ENCODE results near the gene FHOD3.

Gene FHOD3

DNA sequence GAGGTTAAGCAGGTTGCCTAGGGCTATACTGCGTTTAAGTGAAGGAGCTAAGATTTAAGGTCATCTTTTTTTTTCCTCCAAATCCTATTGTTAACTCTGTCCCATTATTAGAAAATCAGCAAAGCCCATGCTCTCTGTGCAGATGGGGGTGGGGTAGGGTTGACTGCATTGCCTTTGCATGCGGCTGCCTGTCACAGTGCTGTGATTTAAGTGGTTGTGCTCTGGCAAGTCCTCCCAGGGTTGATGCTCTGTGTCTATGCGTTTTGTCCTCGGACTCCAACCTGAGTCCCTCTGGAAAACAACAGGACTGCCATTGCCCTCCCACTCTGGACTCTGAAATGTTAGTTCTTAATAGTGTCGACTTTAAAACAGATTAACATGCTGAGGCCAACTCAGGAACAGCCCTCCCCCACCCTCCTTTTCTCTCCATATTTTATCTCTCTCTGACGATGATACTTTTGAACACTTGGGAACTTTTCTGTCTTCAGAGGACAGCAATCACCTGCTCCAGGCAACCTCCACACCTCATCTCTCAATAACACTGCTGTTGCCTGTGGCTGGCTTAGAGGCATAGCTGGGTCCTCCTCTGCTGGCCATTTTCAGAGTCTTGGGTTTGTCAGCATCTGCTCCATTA lies 5.8 kb downstream of the FHOD3 start:
- no peaks in the 10 kb centered on the region for H3K36me3 ChIP-seq (ENCODE audit: insufficient read depth, low read length)
- no peak overlapping the region for H3K9ac ChIP-seq (ENCODE audit: low read depth, low read length)
- no peaks in the 10 kb centered on the region for H3K9me3 ChIP-seq (ENCODE audit: control insufficient read depth, insufficient read depth, low read length)
- H3K4me1 ChIP-seq (ENCODE audit: insufficient read depth, low read length) = no peaks in the 10 kb centered on the region

DNA sequence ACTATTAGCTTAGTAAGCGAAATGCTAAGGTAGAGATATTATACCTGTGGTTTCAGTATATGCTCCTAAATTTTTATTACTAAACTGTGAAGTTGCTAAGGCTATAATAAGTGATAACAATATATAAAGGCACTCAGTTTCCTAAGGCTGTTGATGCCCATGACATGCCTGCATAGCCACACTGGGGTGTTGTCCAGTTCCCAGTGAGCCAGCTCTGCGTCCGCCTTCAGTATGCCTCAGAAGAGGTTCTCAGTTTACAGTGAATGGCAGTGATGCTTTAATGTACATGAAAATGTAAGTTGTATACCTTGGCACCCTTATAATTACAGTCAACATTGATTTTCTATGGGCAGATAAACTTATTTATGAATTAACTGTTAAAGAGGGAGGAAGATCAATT lies 7.2 kb downstream of the FHOD3 start:
- no peaks in the 10 kb centered on the region for H3K9me3 ChIP-seq (ENCODE audit: control insufficient read depth, insufficient read depth, low read length)
- H3K36me3 ChIP-seq (ENCODE audit: insufficient read depth, low read length) = no peaks in the 10 kb centered on the region

DNA sequence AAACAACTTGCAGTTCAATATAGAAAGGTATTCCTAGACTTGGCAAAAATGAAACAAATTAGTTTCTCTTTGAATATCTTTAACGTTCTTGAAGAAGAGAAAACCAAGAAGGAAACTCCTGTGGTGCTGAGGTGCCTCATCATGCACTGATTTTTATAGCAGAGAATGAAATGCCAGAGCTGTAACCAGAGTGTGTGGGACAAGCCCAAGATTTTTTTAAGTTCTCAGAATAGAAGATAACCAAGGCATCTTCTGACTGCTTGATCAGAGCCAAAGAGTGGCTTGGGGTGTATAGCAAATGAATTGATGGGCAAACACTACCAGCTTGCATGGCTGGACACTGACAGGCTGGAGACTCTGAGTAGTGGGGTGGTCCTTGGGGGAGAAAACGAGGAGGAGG lies 7.9 kb downstream of the FHOD3 start:
- Histone ChIP-seq H3K36me3 (ENCODE audit: insufficient read depth, low read length) (no peaks in the 10 kb centered on the region), H3K9ac (ENCODE audit: low read depth, low read length) (no peak overlapping the region), H3K9me3 (ENCODE audit: control insufficient read depth, insufficient read depth, low read length) (no peaks in the 10 kb centered on the region), H3K4me1 (ENCODE audit: insufficient read depth, low read length) (peaks cover 9% of the 10 kb centered on the region; the same call in 1 of the 2 replicates)

More for the DNA sequence above, 7.2 kb downstream of the FHOD3 start:
- Histone ChIP-seq H3K4me1 (ENCODE audit: insufficient read depth, low read length) (peaks cover 9% of the 10 kb centered on the region; the same call in 1 of the 2 replicates), H3K9ac (ENCODE audit: low read depth, low read length) (no peak overlapping the region)

DNA sequence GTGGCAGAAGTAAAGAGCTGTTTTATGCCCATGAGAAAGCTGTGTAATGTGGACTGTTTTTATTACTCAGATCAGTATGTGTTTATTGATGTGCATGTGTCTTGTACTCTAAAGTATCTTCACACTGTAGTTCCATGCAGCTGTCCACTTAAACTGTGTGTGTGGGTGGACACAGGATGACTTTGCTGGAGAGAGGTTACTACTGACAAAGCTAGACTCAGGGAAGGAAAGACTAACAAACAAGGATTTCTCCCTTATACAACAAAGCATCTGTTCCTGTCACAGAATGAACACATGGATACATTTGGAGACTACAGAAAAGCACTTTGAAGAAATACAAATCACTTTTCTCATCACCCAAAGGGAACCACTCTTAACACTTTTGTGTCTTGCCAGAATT lies 10.0 kb downstream of the FHOD3 start:
- H3K4me1 ChIP-seq (ENCODE audit: insufficient read depth, low read length) = peaks cover 9% of the 10 kb centered on the region; the same call in 1 of the 2 replicates
- H3K36me3 ChIP-seq (ENCODE audit: insufficient read depth, low read length) = no peaks in the 10 kb centered on the region
- H3K9me3 ChIP-seq (ENCODE audit: control insufficient read depth, insufficient read depth, low read length) = no peaks in the 10 kb centered on the region
- H3K9ac ChIP-seq (ENCODE audit: low read depth, low read length) = no peak overlapping the region

DNA sequence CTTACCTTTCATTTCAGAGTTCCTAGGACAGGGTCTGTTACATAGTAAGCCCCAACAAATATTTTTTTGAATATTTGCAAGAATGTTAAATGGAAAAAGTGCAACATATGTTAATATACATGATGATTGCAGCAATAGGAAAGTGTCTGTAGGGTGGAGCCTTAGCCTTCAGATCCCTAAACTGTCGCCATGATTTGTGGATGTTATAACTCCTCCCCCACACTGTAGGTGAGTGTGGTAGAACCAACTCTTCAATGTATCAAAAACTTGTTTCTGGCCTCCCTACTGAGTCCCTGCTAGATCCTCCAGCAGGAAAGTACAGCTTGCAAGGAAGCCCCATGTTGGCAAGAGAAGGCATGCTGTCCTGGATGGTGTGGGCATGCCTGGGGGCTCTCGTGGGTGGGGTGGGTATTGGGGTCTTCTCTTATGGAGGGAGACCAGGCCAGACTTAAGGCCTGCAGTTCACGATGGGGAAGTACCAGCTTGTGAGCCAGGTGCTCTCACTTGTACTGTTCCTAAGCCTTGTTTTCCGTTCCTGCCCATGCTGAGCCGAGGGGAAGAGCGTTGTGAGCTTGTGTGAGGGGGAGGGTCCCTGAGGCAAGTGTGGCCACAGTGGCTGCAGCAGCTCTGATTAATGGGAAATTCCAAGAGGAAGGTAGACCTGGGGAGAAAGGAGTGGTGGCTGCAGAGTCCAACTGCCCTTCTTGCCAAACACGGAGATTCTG lies 11.4 kb downstream of the FHOD3 start:
- no peaks in the 10 kb centered on the region for H3K9me3 ChIP-seq (ENCODE audit: control insufficient read depth, insufficient read depth, low read length)
- no peaks in the 10 kb centered on the region for H3K36me3 ChIP-seq (ENCODE audit: insufficient read depth, low read length)
- H3K9ac ChIP-seq (ENCODE audit: low read depth, low read length) = no peak overlapping the region
- H3K4me1 ChIP-seq (ENCODE audit: insufficient read depth, low read length) = peaks cover 9% of the 10 kb centered on the region; the same call in 1 of the 2 replicates

DNA sequence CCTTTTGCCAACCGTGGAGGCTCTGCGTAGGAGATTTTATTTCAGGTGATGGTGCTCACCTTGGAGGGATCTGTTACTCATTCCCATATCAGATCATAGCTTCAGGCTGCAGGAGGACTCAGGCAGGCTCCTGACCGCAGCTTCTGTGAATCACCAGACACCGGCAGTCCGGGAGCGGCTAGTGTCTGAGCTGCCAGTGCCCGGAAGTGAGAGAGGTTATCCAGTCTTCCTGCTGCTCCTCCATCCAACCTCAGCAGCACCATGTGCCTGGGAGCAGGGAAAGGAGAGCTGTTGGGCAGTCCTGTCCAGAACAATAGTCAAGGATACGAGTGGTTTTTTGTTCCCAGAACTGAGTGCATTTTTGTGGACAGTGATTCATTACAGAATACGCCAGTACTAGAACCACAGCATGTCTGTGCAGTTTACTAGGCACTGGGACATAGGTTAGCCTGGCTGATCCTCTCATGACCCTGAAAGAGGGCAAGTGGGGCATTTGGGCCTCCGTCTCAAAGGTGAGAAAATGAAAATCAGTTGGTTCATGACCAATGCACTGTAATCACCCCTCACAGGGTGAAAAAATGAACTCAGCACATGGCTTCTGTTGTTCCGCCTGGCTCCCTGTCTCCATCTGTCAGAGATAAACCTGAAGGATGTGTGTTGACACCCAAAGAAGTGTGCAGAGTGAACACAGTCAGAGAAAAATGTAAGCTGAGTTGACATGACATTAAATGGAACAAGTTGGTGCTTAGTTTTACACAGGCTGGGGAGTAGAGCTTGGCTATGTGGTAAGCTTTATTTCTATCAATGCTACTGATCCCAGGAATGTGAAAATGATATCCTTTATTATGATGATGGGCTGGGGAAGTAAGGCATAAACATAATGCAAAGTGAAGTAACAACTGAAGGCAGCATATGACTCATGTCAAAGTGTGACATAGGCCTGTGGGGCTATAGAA lies 12.2 kb downstream of the FHOD3 start:
- no peak overlapping the region for H3K9ac ChIP-seq (ENCODE audit: low read depth, low read length)
- H3K9me3 ChIP-seq (ENCODE audit: control insufficient read depth, insufficient read depth, low read length) = no peaks in the 10 kb centered on the region
- no peaks in the 10 kb centered on the region for H3K36me3 ChIP-seq (ENCODE audit: insufficient read depth, low read length)
- H3K4me1 ChIP-seq (ENCODE audit: insufficient read depth, low read length) = peaks cover 9% of the 10 kb centered on the region; the same call in 1 of the 2 replicates

DNA sequence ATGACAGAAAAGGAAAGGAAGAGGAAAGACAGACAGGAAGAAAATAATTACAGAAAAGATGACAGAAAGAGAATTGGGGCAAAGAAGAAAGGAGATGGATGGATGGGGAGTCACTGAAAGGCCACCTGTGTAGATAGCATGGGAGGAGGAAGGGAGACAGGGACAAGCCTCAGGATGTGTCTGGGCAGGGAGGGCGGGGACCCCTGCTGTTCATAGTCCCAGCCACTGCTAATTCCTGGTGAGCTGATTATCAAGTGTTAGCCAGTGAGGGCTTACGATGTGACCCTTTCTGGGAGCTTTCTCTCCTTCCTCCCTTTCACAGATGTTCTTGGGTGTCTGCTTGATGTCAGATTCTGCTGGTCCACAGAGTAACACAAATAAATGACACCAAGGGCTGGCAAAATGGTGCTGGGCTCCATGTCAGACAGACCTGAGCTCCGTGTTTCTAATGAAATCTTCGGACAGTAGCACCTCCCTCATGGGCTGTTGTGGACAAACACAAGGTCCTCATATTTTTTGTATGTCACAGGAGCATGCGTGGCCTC lies 13.6 kb downstream of the FHOD3 start:
- Histone ChIP-seq H3K9me3 (ENCODE audit: control insufficient read depth, insufficient read depth, low read length) (no peaks in the 10 kb centered on the region), H3K9ac (ENCODE audit: low read depth, low read length) (no peak overlapping the region), H3K36me3 (ENCODE audit: insufficient read depth, low read length) (no peaks in the 10 kb centered on the region), H3K4me1 (ENCODE audit: insufficient read depth, low read length) (peaks cover 9% of the 10 kb centered on the region; the same call in 1 of the 2 replicates)

DNA sequence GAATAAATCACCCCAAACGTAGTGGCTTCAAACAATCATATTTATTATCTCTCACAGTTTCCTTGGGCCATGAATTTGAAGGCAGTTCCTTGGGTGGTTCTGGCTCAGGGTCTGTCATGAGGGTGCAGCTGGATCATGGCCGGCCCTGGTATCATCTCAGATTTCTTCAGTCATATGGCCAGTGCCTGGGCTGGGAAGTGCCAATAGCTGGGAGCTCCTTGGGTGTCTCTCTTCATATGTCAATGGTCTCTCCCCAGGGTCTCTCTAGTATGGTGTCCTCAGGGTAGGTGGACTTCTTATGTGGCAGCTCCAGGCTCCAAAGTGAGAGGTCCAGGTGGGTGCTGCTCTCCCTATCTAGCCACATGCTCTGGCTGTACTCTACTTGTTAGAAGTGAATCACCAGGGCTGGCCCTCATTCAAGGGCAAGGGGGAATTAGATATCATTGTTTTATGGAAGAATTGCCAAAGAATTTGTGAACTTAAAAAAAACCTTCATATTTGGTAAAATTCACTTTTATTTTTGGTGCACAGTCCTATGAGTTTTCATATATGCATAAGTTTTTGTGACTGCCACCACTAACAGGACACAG lies 15.4 kb downstream of the FHOD3 start:
- Histone ChIP-seq H3K9me3 (ENCODE audit: control insufficient read depth, insufficient read depth, low read length) (no peaks in the 10 kb centered on the region), H3K9ac (ENCODE audit: low read depth, low read length) (no peak overlapping the region), H3K4me1 (ENCODE audit: insufficient read depth, low read length) (peaks cover 9% of the 10 kb centered on the region; the same call in 1 of the 2 replicates), H3K36me3 (ENCODE audit: insufficient read depth, low read length) (no peaks in the 10 kb centered on the region)

DNA sequence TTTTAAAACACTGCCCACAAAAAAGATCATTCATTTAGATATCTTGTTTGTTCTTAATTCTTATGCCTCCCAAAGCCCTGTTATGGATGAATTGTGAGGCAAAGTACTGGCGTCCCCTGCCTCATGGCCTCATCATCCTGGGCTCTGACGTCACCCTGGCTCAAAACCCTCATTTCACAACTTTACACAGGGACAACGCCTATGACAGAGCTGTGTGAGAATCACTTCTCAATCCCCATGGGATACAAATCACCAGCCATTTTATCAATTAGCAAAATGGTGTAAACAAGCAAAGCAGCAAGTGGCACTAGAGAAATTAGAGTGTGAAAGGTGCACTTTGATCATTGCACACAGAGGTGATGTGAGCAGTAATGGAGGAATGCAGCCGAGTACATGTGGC lies 16.6 kb downstream of the FHOD3 start:
- peaks cover 6% of the 10 kb centered on the region; the same call in 1 of the 2 replicates for H3K4me1 ChIP-seq (ENCODE audit: insufficient read depth, low read length)
- no peaks in the 10 kb centered on the region for H3K36me3 ChIP-seq (ENCODE audit: insufficient read depth, low read length)
- H3K9me3 ChIP-seq (ENCODE audit: control insufficient read depth, insufficient read depth, low read length) = no peaks in the 10 kb centered on the region
- no peak overlapping the region for H3K9ac ChIP-seq (ENCODE audit: low read depth, low read length)

DNA sequence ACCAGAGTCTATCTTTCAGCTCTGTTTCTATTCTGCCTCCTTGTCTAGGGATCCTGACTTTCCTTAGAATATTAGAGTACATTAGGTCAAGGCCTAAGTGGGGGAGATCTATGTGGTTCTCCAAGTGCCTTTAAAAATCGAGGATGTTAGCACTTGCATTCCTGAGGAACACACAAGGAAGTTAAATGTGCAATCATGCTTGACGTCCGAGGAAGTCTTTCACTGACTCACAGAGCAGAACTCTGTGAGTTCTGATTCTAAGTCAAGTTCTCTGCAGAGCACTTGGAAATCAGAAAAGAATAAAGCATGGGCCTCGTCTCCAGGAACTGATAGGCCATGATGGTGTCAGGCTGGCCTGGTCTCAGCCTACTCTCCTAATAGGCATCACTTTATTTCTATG lies 17.2 kb downstream of the FHOD3 start:
- no peaks in the 10 kb centered on the region for H3K36me3 ChIP-seq (ENCODE audit: insufficient read depth, low read length)
- no peak overlapping the region for H3K9ac ChIP-seq (ENCODE audit: low read depth, low read length)
- no peaks in the 10 kb centered on the region for H3K4me1 ChIP-seq (ENCODE audit: insufficient read depth, low read length)
- no peaks in the 10 kb centered on the region for H3K9me3 ChIP-seq (ENCODE audit: control insufficient read depth, insufficient read depth, low read length)

DNA sequence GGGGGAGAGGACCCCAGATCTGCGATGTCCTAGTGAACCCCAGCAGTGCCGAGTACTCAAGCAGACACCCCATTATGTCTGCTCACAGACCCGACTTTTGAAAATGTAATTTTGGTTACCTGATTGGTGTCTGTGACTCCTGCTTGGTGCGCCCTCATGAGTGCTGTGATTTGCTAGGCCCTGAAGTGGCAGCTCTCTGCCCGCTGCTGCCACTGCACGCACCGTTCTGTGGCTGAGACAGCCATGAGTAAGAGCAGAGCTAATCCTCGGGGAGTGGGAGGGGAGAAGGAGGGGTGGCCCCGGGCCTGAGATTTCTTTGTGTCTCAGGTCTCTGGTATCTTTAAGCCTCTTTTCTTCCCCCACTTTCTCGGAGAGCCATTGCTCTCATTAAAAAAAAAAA lies 18.2 kb downstream of the FHOD3 start:
- Histone ChIP-seq H3K9me3 (ENCODE audit: control insufficient read depth, insufficient read depth, low read length) (no peaks in the 10 kb centered on the region), H3K36me3 (ENCODE audit: insufficient read depth, low read length) (no peaks in the 10 kb centered on the region), H3K4me1 (ENCODE audit: insufficient read depth, low read length) (no peaks in the 10 kb centered on the region), H3K9ac (ENCODE audit: low read depth, low read length) (no peak overlapping the region)

DNA sequence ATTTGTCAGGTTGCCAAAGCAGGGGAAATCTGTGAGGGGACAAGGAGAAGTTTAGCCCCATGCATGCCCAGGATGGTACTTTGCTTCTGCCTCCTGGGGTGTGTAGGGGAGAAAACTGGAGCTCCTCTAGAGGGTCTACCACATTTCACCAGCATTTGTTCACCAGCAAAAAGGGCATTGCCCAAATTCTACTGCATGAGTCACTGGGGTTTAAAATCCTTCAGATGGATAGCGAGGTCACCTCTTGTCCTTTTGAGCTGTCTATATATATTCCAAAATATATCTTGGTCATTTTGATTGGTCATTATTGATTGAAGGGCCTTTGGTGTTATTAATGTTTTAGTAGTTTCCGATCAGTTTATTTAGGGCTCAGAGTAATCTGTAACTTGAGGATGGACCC lies 18.7 kb downstream of the FHOD3 start:
- Histone ChIP-seq H3K36me3 (ENCODE audit: insufficient read depth, low read length) (no peaks in the 10 kb centered on the region), H3K9me3 (ENCODE audit: control insufficient read depth, insufficient read depth, low read length) (no peaks in the 10 kb centered on the region), H3K9ac (ENCODE audit: low read depth, low read length) (no peak overlapping the region), H3K4me1 (ENCODE audit: insufficient read depth, low read length) (no peaks in the 10 kb centered on the region)

DNA sequence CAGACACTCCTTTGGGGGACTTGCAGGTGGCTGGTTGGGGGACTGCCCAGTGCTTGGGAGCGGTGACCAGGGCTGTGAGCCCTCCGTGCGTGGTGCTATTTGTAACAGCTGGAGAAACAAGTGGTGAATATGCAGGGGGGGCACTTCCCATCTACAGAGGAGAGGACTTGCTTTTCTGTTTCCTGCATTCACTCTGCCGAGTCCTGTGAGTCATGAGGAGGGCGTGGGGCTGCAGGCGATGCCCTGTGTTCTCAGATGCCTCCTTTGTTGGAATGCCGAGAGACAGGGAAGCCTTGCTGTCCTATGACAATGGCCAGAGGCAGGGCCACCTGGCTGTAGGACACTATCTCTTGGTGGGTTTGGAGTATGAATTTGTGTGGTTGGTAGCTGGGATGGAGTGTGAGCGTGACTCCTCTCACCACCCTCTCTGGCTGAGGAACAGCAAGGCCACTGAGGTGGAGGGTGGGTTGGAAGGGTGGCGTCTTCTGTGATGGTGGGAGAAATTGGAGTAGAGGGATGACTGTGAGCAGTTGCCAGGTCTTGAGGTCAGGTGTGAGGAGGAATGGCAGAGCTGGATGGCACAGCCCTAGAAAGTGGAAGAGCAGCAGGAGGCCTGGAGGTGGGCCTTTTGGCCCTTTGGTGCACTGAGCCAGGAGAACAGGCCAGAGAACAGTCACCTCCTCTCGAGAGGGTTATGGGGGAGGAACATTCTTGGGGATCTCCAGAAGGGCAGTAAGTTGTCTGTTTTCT lies 24.3 kb downstream of the FHOD3 start:
- no peaks in the 10 kb centered on the region for H3K9me3 ChIP-seq (ENCODE audit: control insufficient read depth, insufficient read depth, low read length)
- H3K36me3 ChIP-seq (ENCODE audit: insufficient read depth, low read length) = no peaks in the 10 kb centered on the region
- H3K4me1 ChIP-seq (ENCODE audit: insufficient read depth, low read length) = peaks cover 6% of the 10 kb centered on the region; the same call in 1 of the 2 replicates
- no peak overlapping the region for H3K9ac ChIP-seq (ENCODE audit: low read depth, low read length)
